Activated T-cell treated with anti-CD3 and anti-CD28 coated beads, Interleukin-2, amount 50 U/mL, for 24 hours (primary cell): ENCODE results near the gene C5orf63.
"Not testable (repeated sequence)": the region's sequence is repeated elsewhere in the genome, so short reads cannot be mapped to it uniquely, and the experiment has no call there.

ENCODE experiments used
- DNase-seq: peaks from one replicate; pipeline ENCODE4 v3.0.0-alpha.2; 2020
- H3K27ac Mint-ChIP-seq: 2 replicates; pipeline ENCODE4 v1.8.0; 2020; ENCODE audit warnings: mild to moderate bottlenecking, mixed read lengths
- H3K27me3 Mint-ChIP-seq: 2 replicates; pipeline ENCODE4 v1.8.0; 2020; ENCODE audit warnings: mixed read lengths
- H3K36me3 Mint-ChIP-seq: 2 replicates; pipeline ENCODE4 v1.8.0; 2020; ENCODE audit warnings: low read depth, mixed read lengths
- H3K4me1 Mint-ChIP-seq: 2 replicates; pipeline ENCODE4 v1.8.0; 2020; ENCODE audit warnings: low read depth, mixed read lengths
- H3K4me3 Mint-ChIP-seq: 2 replicates; pipeline ENCODE4 v1.8.0; 2020; ENCODE audit warnings: mild to moderate bottlenecking, moderate library complexity, mixed read lengths
- H3K9me3 Mint-ChIP-seq: 2 replicates; pipeline ENCODE4 v1.8.0; 2020; ENCODE audit warnings: mixed read lengths

The C5orf63 gene

GRCh38 chr5:127072861-127073846, at the start of gene C5orf63:
Gene C5orf63, minus strand, starts transcription at chr5:127073502. Its CDS starts 14,507 bp downstream, at chr5:127058995.
- DNase-seq: peak; percentile 84
- Mint-ChIP-seq H3K27me3 (no peaks in the 10 kb centered on the region), H3K9me3 (peaks cover 5% of the 10 kb centered on the region), H3K4me1 (peaks cover 19% of the 10 kb centered on the region), H3K4me3 (peak within 1 kb of the TSS; percentile 88), H3K36me3 (peaks cover 30% of the 10 kb centered on the region), H3K27ac (peak within 1 kb of the TSS; percentile 94)

- Mint-ChIP-seq H3K4me3 (no peak overlapping the region), H3K27ac (no peak overlapping the region), H3K4me1 (no peaks in the 10 kb centered on the region), H3K9me3 (peaks cover 3% of the 10 kb centered on the region), H3K27me3 (peaks cover 20% of the 10 kb centered on the region), H3K36me3 (no peaks in the 10 kb centered on the region)
- no peak for DNase-seq
These were observed 39.1 kb upstream of the C5orf63 start for GRCh38 chr5:127112347-127112864.

GRCh38 chr5:127111112-127111511, 37.8 kb upstream of the C5orf63 start:
- Mint-ChIP-seq H3K36me3 (no peaks in the 10 kb centered on the region), H3K4me1 (no peaks in the 10 kb centered on the region), H3K9me3 (peaks cover 3% of the 10 kb centered on the region), H3K4me3 (no peak overlapping the region), H3K27ac (no peak overlapping the region), H3K27me3 (peaks cover 21% of the 10 kb centered on the region)
- DNase-seq: no peak

- not testable (repeated sequence) for H3K4me3 Mint-ChIP-seq, H3K27ac Mint-ChIP-seq, H3K36me3 Mint-ChIP-seq, H3K9me3 Mint-ChIP-seq, H3K4me1 Mint-ChIP-seq, DNase-seq
- H3K27me3 Mint-ChIP-seq: peaks cover 21% of the 10 kb centered on the region
These were observed 35.4 kb upstream of the C5orf63 start for GRCh38 chr5:127108624-127109260.

DNA sequence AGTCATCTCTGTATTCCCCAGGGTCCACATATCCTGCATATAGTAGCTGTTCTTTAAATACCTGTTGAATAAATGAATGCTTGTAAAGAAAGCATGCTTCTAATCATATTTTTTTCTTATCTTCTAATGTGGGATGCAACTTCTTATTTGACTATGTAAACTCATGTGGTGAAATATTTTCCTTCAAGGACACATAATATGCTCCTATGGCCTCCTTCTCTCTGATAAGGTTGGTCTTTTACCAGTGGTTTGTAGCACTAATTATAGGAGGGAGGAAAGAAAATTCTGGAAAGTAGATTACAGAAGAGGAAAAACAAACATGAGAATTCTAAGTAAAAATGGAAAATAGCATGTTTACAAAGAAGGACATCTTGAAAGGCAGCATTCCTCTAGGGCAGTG, 28.6 kb upstream of the C5orf63 start:
- H3K27me3 Mint-ChIP-seq: no peaks in the 10 kb centered on the region
- H3K27ac Mint-ChIP-seq: no peak overlapping the region

DNA sequence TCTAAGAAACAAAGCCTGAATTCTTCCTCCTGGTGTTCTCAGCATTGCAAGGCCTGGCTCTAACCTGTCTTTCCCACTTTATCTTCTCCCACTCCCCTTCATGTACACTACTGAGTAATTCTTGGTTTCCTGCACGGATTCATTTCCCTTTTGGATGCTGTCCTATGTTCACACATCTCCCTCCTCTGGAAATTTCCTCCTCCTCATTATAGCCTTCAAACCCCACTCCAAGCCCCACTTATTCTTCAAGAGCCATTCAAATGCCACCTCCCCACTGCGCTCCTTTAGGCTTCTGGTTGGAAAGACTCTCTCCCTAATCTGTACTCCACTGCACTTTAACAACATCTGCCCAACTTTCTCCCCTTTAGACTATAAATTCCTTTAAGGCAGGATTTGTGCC, 28.2 kb upstream of the C5orf63 start:
- H3K4me1 Mint-ChIP-seq: peaks cover 6% of the 10 kb centered on the region
- H3K36me3 Mint-ChIP-seq: no peaks in the 10 kb centered on the region
- H3K27ac Mint-ChIP-seq: no peak overlapping the region
- no peak for DNase-seq
- H3K9me3 Mint-ChIP-seq: peaks cover 2% of the 10 kb centered on the region
- H3K4me3 Mint-ChIP-seq: no peak overlapping the region
- no peaks in the 10 kb centered on the region for H3K27me3 Mint-ChIP-seq

More for the DNA sequence above, 28.6 kb upstream of the C5orf63 start:
- Mint-ChIP-seq H3K9me3 (peaks cover 2% of the 10 kb centered on the region), H3K4me1 (peaks cover 6% of the 10 kb centered on the region), H3K4me3 (no peak overlapping the region), H3K36me3 (no peaks in the 10 kb centered on the region)
- no peak for DNase-seq

DNA sequence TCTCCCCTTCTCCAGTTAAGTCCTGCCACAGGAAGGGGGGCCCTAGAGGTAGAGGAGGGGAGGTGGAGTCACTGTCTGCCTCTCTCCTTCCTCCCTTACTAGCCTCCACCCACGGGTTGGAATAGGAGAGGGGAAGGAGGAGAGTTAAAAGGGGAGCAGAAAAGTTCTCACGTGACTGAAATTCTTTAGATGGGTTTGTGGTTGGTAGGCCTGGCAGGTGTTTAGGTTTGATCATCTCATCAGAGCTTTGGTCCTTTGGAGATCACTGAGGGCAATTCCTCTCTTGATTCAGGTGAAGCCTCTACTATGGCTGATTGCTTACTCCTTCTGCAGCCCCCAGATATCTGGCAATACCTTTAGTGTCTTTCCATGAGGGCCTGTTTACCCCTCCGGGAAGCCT, 24.9 kb upstream of the C5orf63 start:
- no peak for DNase-seq
- Mint-ChIP-seq H3K27ac (no peak overlapping the region), H3K36me3 (no peaks in the 10 kb centered on the region), H3K9me3 (no peaks in the 10 kb centered on the region), H3K4me1 (peaks cover 6% of the 10 kb centered on the region), H3K4me3 (no peak overlapping the region), H3K27me3 (peaks cover 2% of the 10 kb centered on the region)

DNA sequence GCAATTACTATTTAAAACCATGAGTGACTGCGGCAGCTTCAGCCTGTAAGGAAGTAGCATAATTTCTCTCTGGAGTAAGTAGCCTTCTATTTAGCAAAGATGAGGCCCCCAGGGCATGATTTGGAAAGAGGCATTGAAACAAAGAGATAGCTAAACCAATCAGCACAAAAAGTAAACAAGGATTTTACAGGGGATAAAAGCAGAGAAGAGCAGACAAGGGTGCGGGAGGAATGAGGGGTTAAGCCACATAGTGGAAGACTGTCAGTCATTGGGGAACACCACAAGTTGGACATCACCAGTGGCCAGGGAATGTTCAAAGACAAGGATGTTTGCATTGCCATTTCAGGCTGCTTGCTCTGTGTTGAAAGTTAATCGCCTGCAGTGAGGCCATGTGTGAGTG, 24.0 kb upstream of the C5orf63 start:
- Mint-ChIP-seq H3K36me3 (no peaks in the 10 kb centered on the region), H3K9me3 (no peaks in the 10 kb centered on the region), H3K4me1 (peaks cover 6% of the 10 kb centered on the region), H3K4me3 (no peak overlapping the region), H3K27ac (no peak overlapping the region), H3K27me3 (peaks cover 2% of the 10 kb centered on the region)
- no peak for DNase-seq

- H3K4me3 Mint-ChIP-seq: no peak overlapping the region
- peaks cover 2% of the 10 kb centered on the region for H3K27me3 Mint-ChIP-seq
- H3K4me1 Mint-ChIP-seq: peaks cover 6% of the 10 kb centered on the region
These were observed 23.2 kb upstream of the C5orf63 start for GRCh38 chr5:127096328-127096993.

DNA sequence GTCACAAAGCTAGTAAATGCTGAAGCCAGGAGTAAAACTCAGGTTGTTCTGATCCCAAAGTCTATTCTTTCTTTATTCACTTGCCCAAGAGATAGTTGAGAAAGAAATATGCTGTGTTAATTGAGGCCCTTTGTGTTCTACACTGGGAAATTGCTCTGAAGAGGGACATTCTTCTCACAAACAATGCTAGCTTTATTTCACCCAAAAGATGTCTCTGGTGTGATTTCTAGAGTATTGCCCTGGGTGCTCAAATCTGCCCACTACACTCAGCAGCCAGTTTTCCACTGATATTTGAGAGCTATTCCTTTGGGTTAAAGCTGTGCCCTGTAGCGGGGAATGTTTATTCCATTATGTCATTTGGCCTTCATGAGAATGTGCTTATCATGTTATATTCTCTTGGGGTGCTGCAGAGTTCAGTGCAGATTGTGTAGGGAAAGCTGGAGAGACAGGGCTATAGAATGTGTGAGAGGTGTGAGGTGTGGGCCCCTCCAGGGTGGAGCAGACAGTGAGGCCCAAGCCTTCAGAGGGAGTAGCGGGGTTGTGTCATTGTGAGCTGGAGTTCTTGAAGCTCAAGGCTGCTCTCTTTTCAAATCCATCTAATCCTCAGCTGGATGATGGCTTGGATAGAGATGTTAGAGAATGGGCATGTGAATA, 21.0 kb upstream of the C5orf63 start:
- Mint-ChIP-seq H3K27ac (no peak overlapping the region), H3K36me3 (no peaks in the 10 kb centered on the region), H3K4me1 (peaks cover 7% of the 10 kb centered on the region), H3K9me3 (no peaks in the 10 kb centered on the region), H3K27me3 (peaks cover 2% of the 10 kb centered on the region), H3K4me3 (no peak overlapping the region)
- DNase-seq: no peak

More at GRCh38 chr5:127096328-127096993, 23.2 kb upstream of the C5orf63 start:
- DNase-seq: no peak
- H3K9me3 Mint-ChIP-seq: no peaks in the 10 kb centered on the region
- H3K27ac Mint-ChIP-seq: no peak overlapping the region
- H3K36me3 Mint-ChIP-seq: no peaks in the 10 kb centered on the region

DNA sequence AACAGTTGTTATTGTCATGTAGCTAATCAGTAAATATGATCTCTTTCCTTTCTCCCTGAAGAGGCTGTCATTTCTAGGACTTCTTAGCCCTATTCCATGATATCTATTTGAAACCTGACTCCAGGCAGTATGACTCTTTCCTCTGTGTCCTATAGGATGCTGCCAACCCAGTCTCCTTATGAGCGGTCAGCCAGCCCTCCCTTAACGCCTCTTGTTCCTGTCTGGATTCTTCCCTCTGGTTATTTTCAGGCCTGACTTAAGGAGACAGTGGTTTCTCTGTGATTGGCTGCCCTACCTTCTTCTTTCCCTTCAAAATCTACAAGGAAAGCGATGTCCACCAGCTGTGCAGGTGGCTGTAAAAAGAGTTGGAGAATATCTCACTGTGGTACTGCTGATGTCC, 19.4 kb upstream of the C5orf63 start:
- Mint-ChIP-seq H3K36me3 (no peaks in the 10 kb centered on the region), H3K27me3 (peaks cover 2% of the 10 kb centered on the region), H3K9me3 (no peaks in the 10 kb centered on the region), H3K4me1 (peaks cover 8% of the 10 kb centered on the region), H3K27ac (no peak overlapping the region), H3K4me3 (no peak overlapping the region)
- DNase-seq: no peak

- Mint-ChIP-seq H3K4me3 (no peak overlapping the region), H3K36me3 (no peaks in the 10 kb centered on the region), H3K27me3 (no peaks in the 10 kb centered on the region), H3K4me1 (peaks cover 8% of the 10 kb centered on the region), H3K27ac (no peak overlapping the region), H3K9me3 (no peaks in the 10 kb centered on the region)
- DNase-seq: no peak
These were observed 15.9 kb upstream of the C5orf63 start for GRCh38 chr5:127089191-127089590.

DNA sequence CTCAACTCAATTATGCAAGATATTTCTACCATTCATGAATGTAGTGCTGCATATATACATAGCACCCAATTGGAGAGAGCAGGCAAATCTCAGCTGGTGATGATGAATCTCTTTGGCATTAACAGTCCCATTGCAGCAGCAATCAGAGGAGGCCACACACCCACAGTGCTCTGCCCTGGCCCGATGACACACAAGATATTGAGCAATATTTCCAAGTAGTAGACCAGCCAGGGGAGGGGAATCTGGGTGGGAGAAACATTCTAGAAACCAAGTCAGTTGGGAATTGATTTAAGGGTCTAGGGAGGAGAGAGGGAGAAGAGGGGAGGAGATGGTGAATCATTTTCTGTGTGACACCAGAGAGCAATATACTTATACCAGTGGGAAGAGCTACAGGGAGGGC, 14.9 kb upstream of the C5orf63 start:
- Mint-ChIP-seq H3K4me1 (peaks cover 8% of the 10 kb centered on the region), H3K9me3 (no peaks in the 10 kb centered on the region), H3K4me3 (no peak overlapping the region), H3K36me3 (no peaks in the 10 kb centered on the region), H3K27me3 (no peaks in the 10 kb centered on the region), H3K27ac (no peak overlapping the region)
- DNase-seq: no peak

DNA sequence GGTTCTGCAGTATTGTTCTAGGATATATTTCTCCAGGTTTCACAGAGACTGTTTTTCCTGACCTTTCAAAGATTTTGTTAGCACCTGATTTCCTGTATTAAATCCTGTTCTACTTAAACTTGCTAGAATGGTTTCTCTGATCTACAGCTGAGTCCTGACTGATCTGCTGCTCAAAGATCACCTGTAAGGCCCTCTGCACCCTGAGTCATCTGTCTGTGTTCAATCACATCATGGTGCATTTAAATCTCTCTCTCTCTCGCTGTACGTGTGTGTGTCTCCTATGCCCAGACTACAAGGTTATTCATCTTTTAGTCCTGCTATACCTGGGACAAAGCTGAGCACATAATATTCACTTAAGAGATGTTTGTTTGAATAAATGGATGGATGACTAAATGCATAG, 13.3 kb upstream of the C5orf63 start:
- Mint-ChIP-seq H3K27ac (no peak overlapping the region), H3K27me3 (no peaks in the 10 kb centered on the region), H3K4me3 (no peak overlapping the region), H3K36me3 (no peaks in the 10 kb centered on the region), H3K4me1 (peaks cover 8% of the 10 kb centered on the region), H3K9me3 (no peaks in the 10 kb centered on the region)
- no peak for DNase-seq
